Measurements from ENCODE around the gene COX20.

The COX20 gene

DNA sequence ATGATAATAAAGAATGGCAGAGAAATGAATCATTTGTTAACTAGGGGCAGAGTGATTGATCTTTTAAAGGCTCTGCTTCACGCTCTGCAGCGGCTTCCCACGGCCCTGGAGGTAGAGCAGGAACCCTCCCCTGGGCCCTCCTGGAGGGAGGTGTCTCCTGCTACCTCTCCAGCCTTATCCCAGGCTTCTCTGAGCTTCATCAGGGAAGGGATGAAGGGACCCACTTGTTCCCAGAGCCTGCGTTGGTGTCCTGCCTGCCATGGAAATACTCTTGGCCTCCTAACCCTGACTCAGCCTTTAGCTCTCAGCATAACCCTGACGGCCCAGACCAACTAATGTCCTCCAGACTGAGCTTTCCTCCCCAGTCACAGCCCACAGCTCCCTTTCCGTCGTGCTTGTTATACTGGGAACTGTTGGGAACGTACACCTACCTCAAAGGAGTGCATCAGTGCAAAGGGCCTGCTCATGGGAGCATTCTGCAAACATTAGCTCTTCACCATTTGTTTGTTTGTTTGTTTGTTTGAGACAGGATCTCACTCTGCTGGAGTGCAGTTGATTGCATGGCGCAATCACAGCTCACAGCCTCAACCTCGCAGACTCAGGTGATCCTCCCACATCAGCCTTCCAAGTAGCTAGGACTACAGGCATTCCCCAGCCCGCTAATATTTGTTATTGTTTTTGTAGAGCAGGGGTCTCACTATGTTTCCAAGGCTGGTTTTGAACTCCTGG is 46.3 kb downstream of the COX20 start:
- DNase-seq = no peak

GRCh38 chr1:244887281-244887680 is 51.8 kb downstream of the COX20 start:
- DNase-seq = no peak

GRCh38 chr1:244893836-244894235 is 58.4 kb downstream of the COX20 start:
- DNase-seq = no peak

Data from stimulated activated CD4-positive, alpha-beta T cell treated with anti-CD3 and anti-CD28 coated beads, Interleukin-1b, Interleukin-23, amount 100 ng/mL, for 48 hours (primary cell).